Astrocyte of the hippocampus (primary cell): ENCODE data around the gene CSGALNACT2.
"Not testable (repeated sequence)": the region's sequence is repeated elsewhere in the genome, so short reads cannot be mapped to it uniquely, and the experiment has no call there.

Source experiments
- DNase-seq: peaks from one replicate; pipeline ENCODE4 v3.0.0; 2011; ENCODE audit warnings: low read depth, low spot score

CSGALNACT2 gene

DNA sequence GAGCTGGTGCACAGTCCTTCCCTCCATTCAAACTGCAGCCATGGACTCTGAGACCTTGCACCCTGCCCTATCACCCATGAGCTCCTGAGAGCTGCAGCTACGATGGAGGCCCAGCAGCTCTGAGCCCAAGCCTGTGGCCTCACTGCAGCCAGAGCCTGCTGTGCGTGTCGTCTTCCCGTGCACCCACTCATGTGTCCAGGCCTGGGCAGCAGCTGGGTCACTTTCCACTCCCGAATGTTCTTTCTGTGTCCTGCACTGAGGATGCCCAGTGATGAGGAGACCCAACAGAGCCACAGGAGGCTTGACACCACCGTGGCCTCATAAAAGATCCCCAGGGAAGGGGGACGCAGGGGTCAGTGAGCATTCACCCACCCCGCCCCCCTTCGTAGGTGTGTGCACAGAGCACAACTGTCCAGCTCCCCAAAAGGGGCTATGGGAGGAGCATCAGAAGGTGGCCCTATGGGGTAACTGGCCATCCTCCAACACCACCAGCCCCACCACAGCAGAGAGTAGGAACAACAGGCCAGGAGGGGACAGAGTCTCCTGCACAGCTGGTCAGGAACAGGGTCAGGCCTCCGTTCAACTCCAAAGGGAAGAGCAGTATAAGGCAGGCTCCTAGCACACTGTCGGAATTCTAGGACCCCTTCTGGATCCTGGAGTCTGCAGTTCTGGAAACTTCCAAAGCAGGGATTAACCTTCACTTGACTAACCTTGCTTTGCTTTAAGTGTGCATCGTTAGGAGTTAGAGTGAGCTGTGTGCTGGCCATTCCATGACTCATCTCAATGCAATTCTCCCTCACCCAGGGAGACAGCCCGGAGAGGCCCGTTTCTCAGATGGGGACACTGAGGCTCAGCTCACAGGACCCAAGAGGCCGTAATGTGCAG is 76.1 kb downstream of the CSGALNACT2 start:
- DNase-seq = peak; percentile 62

DNA sequence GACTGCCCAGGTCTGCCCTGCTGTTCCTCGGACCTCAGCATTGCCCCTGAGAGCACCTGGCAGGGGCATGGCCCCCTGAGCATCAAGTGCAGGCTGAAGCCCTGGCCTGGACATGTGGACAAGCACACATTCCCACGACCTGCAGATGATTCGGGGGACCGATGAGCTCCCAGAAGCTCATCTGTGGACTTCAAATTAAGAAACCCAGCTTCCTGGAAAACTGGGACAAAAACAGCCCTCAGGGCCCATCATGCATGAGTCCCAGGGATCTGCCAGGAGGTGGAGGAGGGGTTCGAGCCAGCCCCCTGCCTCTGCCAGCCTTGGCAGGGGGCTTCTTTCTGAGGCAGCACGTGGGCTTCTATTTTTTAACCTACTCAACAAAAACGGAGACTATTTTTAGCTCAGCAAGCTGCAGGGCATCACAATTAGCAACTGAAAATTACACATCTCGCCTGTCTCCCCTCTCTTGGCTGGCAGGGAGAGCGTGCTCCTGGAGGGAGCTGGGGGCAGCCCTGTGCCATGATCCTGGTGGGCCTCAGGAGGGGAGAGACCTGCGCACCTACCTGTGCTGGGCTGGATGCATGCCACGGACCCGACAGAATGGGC is 76.8 kb downstream of the CSGALNACT2 start:
- no peak for DNase-seq

DNA sequence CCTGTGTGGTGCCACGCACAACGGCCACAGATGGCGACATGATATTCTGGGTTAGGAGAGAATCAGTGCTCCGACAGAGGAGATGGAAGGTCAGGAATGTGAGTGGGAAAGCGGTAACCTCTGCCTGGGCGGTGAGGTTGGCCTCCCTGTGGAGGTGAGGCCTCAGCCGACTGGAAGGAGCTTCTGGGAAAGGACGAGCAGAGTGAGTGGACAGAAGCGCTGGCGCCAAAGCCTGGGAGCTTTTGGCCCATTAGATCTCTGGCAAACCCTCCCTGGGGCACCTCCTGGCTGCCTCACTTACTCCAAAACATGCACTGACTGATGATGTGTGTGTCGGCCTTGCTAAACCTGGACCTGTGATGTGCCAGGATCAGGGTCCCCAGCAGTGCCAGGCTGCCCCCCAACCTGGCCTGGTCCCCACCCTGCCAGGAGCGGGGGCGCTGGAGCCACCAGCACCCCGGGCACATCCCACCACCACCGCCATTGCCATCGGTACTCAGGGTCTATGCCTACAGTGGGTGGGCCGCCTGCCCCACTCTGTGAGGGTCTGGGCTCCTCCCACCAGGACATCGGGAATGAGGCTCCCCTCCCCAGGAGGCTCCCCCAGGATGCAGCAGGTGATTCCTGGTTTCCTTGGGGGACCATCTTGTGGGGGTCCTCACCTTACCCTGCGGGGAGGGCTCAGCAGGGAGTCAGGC is 77.7 kb downstream of the CSGALNACT2 start:
- DNase-seq = no peak

DNA sequence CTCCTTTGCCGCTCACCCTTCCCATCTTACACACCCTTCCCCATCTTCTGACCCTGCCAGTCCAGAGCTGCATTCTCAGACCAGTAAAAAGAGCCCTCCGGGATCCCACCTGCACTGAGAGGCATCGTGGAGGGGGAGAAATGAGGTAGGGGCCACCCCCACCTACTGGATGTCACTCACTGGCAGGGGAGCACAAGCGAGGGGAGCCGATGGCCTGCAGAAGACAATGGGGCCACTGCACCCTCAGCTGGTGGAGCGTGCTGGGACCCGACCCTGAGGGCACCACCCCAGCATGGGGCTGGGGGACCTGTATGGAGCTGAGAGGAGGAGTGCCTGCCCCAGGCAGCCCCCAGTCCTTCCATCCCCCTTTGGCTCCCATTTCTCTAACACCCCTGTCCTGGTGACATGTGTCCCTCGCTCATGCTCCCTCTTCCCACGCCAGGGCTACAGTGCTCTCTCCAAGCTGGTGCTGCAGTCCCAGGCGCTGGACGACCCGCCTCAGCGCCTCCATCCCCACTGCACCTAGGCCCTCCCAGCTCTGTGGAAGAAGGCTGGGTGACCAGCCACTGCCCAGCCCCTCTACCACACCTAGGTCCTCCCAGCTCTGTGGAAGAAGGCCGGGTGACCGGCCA is 78.8 kb downstream of the CSGALNACT2 start:
- no peak for DNase-seq

DNA sequence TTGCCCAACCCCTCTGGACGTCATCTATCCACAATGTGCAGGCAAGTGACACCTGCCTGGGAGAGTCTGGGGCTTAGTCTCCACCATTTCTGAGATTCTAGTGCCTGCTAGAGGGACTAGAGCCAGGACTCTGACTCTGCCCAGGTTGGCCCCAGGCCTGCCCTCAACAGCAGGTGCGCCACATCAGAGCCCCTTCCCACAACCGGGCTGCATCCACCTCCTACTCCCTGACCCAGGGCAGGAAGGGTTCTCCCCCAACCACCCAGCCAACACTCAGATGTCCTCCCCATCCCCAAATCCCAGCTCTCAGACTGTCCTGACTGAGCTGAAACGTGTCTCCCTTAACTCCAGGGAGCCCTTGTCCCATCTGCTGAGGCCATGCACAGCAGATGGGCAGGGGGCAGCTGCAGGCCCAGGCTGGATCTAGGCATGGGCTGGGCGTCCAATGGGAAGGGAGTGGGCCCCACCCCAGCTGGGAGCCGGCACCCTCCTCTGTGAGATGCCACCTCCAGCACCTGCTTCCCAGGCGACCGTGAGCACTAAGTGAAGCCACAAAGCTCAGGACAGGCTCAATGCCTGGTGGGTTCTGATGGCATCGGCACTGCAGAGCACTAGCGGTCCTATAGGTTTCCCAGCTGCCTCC is 79.4 kb downstream of the CSGALNACT2 start:
- DNase-seq = no peak

DNA sequence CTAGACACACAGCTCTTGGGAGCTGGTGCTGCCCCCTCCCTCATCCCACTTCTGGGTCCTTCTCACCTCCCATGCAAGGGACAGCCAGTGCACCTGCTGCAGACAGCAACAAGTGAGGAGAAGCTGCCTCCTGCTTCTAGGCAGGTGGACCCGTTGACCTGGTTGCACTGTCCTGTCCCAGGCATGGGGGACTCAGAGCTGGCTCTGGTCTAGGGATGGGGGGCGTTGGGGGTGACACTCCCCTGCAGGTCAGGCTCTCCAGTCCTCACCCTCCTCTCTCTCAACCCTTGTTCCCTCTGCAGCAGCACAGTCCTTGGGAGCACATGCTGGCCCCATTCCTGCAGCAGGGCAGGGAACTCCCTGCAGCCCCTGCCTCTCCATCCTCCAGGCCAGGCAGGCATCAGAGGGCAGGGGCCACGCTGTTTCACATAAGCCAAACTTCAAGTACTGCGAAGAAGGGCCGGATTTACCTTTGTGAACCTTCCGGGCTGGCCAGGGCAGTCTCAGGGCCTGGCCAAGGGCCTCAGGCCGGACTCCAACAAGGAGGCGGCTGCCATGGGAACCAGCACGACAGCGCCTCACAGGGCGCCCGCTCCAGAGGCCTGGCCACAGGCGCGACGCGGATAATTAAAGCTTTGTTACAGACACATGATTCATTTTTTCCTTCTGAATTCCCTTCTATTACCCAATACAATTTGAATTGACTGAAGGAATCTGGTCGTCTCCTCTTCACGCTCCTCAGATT is 80.1 kb downstream of the CSGALNACT2 start:
- DNase-seq = peak; percentile 91

DNA sequence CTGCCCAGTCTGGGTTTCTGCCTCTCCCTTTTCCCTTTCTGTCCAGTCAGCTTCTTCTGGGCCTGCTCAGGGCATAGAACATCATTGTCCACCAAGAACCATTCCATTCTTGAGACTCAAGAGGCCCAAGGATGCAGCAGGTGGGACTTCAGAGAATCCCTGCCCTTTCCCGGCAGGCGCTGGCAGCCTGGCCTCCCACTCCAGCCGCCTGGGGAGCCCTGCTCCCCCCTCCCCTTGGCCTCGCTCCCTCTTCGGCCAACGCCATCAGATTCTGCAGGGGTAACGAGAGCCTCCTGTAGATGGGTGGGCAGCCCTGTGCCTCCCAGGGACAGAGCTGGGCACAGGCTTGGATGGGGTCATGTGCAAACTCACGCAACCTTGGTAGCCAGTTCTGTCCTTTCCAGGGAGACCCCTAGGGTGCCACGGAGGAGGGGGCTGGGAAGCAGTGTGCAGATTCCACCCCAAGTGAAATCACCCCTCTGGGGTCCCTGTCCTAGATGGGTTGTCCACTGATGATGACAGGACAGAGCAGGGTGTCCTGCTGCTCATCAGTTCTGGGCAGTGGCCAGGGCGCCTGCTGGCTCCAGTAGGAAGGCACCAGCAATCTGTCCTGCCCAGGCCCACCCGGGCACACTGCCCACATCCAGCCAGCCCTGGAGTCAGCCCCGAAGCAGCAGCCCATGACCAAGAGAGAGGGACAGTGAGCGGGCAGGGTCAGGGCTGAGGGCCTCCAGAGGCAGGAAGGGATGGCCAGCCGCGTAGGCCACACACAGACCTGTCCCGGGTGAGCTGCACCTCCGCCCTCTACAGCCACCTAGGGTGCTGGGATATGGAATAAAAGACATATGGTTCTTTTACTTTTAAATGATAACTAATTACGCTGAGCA is 80.9 kb downstream of the CSGALNACT2 start:
- DNase-seq = no peak

DNA sequence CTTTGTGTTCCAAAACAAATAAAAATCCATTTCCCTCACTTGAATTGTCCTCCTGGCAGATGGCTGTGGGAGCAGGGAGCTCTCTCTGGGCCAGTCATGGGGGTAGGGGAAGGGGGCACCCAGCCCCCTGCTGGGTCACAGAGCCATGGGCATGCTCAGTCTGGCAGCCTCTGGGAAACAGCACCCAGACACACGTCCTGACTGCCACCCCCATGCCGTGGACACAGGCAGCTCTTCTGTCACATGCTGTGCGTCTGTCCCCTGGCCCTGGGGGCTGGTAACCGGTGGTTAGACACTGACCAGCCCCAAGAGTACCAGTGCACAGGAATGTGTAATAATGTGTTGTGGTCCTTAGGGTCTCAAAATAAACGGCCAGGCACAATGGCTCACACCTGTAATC is 81.6 kb downstream of the CSGALNACT2 start:
- DNase-seq = no peak

DNA sequence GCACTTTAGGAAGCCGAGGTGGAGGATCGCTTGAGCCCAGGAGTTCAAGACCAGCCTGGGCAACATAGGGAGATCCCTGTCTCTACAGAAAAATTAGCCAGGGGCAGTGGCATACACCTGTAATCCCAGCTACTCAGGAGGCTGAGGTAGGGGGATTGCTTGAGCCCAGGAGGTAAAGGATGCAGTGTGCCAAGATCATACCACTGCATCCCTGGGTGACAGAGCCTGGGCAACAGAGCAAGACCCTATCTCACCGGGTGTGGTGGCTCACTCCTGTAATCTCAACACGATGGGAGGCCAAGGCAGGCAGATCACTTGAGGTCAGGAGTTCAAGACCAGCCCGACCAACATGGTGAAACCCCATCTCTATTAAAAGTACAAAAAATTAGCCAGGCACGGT is 82.0 kb downstream of the CSGALNACT2 start:
- not testable (repeated sequence) for DNase-seq

DNA sequence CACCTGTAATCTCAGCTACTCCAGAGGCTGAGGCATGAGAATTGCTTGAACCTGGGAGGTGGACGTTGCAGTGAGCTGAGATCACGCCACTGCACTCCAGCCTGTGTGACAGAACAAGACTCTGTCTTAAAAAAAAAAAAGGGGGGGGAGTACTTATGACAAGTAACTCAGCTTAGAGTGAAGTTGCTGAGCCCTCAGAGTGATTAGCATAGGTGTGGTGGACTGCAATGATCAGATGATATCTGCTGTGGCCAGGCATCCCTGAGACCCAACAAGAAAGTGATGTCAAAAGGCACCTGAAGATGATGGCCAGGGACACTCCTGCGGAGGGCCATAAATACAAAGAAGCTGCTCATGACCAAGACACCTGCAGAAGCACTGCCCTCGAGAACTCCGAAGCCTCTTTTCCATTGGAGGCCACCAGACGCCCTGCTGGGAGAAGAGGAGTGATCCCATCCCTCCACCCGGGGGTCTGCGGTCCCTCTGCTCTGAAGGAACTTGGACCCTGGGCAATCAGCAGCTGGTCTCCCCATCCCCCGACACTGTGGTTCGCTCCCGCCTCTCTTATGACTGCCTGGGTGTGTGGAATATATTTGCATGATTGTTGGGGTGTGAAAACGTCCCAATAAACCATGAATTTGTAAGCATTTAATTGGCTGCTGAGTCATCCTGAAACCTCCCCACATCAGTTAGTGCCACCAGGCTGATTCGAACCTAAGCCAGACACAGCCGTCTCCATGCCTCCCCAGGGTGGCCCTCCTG is 82.6 kb downstream of the CSGALNACT2 start:
- no peak for DNase-seq

DNA sequence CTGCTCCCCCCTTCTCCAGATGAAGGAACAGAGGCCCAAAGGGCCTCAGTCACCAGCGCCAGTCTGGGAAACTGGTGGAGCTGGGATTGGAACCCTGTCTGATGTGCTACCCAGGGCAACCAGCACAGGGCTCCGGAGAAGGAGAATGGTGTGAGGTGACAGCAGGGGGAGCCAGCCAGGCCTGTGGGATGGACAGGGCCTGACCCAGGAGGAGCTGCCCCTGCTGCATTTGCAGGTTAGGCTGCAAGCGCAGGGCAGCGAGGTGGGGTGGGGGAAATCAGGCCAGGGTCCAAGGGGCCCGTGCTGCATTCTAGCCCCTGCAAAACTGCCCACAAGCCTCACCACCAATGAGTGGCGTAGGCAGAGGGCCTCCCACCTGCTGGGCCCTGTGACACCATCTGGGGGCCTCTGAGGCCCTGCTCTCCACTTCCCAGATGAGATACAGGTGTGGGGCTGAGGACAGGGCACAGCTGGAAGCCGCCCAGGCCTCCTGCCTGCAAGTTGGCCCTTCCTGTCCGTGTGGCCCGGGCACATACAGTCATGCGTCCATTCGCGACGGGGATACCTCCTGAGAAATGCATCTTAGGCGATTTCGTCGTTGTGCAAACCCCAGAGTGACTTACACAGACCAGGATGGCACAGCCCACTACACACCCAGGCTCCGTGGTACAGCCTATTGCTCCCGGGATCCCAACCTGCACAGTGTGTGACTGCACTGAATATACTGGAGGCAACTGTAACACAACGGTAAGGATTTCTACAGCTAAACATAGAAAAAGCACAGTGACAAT is 83.4 kb downstream of the CSGALNACT2 start:
- DNase-seq = no peak

DNA sequence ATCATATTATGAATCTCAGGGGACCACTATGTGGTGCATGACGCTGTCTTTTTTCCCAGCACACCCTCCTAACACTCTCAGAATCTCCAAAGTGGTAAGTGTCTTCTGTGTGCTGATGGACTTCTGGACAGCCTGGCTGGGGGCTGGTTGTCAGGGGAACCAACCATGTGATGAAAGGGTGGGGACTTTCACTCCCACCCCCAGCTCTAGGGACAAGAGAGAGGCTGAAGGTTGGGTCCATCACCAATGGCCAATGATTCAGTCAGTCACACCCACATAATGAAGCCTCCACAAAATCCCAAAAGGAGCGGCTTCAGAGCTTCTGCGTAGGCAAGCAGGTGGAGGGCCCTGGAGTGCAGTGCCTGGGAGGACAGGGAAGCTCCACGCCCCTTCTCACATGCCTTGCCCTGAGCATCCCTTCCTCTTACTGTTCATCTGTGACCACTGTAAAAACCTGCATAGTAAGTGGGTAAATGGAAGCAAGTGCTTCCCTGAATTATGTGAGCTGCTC is 84.0 kb downstream of the CSGALNACT2 start:
- no peak for DNase-seq

DNA sequence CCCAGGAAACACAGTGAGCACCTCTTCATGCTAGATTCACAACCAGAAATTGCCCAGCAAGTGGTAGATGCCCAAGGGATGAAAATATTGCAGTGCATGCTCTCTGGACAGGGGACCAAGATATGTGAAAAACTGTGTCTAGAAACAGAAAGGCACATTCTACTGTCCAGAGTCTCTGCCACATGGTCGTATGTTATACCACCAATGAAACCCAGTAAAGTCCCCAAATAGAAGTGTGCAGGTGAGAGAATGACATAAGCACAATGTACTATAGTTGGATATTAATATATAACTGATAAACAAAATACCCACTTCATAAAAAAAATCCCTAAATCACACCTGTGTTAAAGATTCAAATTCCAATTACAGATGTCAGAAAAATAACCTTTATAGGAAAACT is 84.8 kb downstream of the CSGALNACT2 start:
- no peak for DNase-seq

DNA sequence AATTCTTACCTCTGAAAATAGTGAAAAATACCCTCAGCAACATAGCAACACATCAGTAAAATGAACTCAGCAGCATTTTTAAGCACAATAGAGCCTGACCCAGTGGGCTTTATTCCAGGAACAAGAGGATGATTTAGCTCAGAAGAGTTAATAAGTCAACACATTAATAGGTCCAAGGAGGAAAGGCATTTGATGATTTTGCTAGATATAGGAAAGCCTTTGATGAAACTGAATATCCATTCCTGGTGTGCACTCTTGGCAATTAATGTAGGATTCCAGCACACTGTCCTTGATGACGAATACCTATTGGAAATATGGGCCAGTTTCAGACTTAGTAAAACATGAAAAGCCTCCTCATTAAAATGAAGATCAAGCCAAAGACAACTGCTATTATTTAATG is 86.1 kb downstream of the CSGALNACT2 start:
- DNase-seq = no peak

DNA sequence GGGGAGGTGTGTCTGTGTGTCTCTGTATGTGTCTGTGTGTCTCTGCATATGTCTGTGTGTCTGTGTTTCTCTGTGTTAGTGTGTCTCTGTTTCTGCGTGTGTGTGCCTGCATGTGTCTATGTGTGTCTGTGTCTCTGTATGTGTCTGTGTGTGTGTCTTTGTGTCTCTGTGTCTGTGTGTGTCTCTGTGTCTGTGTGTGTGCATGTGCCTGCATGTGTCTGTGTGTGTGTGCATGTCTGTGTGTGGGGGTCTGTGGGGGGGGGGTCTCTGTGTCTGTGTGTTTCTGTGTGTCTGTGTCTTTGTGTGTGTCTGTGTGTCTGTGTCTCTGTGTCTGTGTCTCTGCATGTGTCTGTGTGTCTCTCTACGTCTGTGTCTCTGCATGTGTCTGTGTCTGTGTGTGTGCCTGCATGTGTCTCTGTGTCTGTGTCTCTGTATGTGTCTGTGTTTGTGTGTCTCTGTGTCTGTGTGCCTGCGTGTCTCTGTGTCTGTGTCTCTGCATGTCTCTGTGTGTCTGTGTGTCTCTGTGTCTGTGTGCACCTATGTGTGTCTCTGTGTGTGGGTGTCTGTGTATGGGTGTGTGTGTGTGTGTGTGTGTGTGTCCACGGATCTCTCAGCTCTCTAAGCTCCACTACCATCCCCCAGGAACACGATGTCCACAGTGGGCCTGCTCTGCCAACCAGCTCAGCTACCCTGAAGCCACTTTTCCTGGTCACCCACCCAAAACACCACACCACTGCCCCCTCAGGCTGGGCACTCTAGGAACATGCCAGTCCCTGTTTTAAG is 87.0 kb downstream of the CSGALNACT2 start:
- no peak for DNase-seq

DNA sequence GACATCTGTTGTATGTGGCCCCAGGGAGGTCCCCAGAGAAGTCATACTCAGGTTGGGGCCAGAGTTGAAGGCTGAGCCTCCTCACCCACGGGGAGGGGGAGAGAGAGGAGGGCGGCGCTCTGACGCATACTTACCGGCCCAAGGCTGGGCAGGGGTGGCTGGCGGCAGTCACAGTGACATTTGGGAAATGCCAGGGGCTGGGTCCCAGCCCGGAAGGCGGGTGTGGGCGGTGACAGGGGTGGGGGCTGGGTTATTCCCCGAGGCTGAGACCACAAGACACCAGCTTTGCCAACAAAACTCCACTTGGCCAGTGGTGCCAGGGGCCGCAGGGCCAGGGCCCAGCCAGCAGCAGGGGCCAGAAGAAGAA is 87.5 kb downstream of the CSGALNACT2 start:
- no peak for DNase-seq

DNA sequence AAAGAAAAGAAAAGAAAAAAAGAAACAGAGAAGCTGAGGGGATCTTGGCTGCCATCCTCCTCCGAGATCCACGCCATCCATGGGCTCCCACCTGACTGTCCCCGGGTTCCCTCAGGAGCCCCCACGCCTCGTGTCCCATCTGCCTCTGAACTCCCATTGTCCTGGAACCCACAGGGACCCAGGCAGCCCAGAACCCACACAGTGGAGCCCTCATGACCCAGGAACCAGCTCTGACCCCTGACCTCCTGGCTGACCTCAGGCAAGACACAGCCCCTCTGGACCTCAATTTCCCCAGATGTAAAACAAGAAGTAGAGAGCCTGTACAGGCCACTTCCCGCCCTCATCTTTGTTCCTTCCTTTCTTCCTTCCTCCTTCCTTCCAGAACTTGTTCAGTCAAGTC is 88.2 kb downstream of the CSGALNACT2 start:
- no peak for DNase-seq
